Motor neuron (in vitro differentiated cells): ENCODE results near the gene PRKCG. TPM values are rescaled to one million over a fixed set of nuclear protein-coding genes. Genes with fewer than 3 reads are reported as not detected.

Source experiments
- ATAC-seq, 8 experiments: fragments of 200-7000 bp; cut with Tn5 transposase; replicated peaks in 6 of 8; 2 replicates each; pipeline ENCODE4 v1.8.0; 2021; ENCODE audit warnings: mild to moderate bottlenecking in 8 of 8, moderate library complexity in 8 of 8
- H3K27ac ChIP-seq, 2 donors: fragments of 250-450 bp; sonication (Bioruptor Pico); 2 replicates each; pipeline ENCODE4 v1.9.0; 2021; ENCODE audit warnings: antibody characterized with exemption in 2 of 2, mild to moderate bottlenecking in 2 of 2, moderate library complexity in 1 of 2
- H3K4me1 ChIP-seq, 2 donors: fragments of 250-450 bp; sonication (Bioruptor Pico); replicated peaks in 1 of 2; 2 replicates each; pipeline ENCODE4 v1.6.1; 2021; ENCODE audit warnings: antibody characterized with exemption in 2 of 2, mild to moderate bottlenecking in 2 of 2, moderate library complexity in 1 of 2
- H3K4me3 ChIP-seq, 5 donors: fragments of 250-450 bp; sonication (Bioruptor Pico); 2 replicates each; pipeline ENCODE4 v1.9.0; 2021; ENCODE audit warnings: antibody characterized with exemption in 5 of 5, mild to moderate bottlenecking in 5 of 5, moderate library complexity in 4 of 5
- WGBS, 10 experiments: fragments of 450-650 bp; shearing (Covaris generic); methylation state at CpG; one replicate each; pipeline ENCODE4 v1.0.0; 2022; 5-methylcytosine and 5-hydroxymethylcytosine counted together
- in situ Hi-C, 9 experiments: fragments of 400-800 bp; cut with MboI; loops; one replicate each; pipeline ENCODE4 v1.15.0; 2021; ENCODE audit warnings: low sequenced_read_pairs in 9 of 9, low pct_unique_long_range_greater_than_20kb in 2 of 9; ENCODE audit not compliant: unreplicated experiment in 9 of 9
- total RNA-seq, 8 experiments: library from RNA; unstranded; fragments of 300-600 nt; gene quantifications; 2 replicates each; pipeline versions ENCODE4 v1.2.3 to v1.2.4, GENCODE V29; 2022

Gene PRKCG
- total RNA-seq, 8 experiments from 2014 or later: 0.10 to 2.4 (median 0.91) TPM

DNA sequence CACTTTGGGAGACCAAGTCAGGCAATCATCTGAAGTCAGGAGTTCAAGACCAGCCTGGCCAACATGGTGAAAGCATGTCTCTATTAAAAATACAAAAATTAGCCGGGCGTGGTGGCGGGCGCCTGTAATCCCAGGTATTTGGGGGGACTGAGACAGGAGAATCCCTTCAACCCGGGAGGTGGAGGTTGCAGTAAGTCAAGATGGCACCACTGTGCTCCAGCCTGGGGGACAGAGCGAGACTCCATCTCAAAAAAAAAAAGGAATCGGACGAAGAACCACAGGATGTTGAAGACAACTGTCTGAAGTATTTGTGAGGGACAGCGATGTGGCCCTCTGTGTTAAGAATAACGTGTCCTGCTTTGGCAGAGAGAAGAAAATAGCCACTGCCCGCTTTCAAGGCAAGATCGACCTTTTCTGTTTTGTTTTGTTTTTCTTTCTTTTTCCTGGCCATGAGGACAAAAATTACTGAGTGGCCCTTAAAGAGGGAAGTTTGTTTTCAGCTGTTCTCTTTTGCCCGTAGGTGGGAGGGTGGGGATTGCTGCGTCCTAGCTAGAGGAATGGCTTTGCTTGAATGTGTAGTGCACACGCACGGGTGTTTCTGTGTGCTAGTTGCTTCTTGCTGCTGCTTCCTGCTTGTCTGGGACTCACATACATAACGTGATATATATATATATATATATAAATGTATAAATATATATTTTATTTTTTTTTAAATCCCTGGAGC, 6.2 kb upstream of the PRKCG start:
- Histone ChIP-seq H3K4me1 (peaks cover 6 to 8% of the 10 kb centered on the region in 2 donors), H3K4me3 (no peak overlapping the region), H3K27ac (no peak overlapping the region)
- WGBS, 10 experiments: 40 to 98% (median 90%) methylated on average over 1 to 15 of the region's 17 CpGs; no CpG with 5 or more reads in 1 of the 10 experiments
- in situ Hi-C loops: no loop called here
- ATAC-seq: no peak

DNA sequence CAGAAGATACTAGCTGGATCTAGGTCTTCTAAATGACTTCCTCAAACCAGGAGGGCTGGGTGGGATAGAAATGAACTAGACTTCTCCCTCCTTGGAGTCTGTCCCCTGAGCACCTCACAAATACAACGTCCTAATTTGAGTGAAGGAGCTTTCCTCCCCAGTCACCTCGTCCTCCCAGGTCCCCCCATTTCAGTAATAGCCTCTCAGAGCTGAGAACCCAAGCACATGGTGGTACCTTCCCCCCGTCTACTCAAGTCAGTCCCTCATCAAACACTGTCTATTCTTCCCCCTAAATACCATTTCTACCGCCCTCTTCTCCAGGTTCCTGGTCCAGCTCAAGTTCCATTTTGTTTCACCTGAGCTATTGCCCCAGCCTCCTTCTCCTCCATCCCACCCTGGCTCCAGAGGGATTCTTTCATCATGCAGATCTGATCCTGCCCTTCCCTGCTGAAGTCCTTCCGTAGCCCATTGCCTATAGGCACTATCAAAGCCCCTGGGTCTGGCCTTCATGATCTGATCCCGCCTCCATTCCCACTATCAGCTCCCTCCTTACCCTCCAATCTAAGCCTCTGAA, 5.3 kb upstream of the PRKCG start:
- in situ Hi-C loops: no loop called here
- no peak overlapping the region for H3K27ac ChIP-seq
- H3K4me3 ChIP-seq: no peak overlapping the region
- ATAC-seq: no peak
- 40 to 100% (median 90%) methylated on average over 1 to 4 of the region's 6 CpGs; no CpG with 5 or more reads in 3 of the 10 experiments for WGBS, 10 experiments
- H3K4me1 ChIP-seq: peaks cover 12 to 14% of the 10 kb centered on the region in 2 donors

DNA sequence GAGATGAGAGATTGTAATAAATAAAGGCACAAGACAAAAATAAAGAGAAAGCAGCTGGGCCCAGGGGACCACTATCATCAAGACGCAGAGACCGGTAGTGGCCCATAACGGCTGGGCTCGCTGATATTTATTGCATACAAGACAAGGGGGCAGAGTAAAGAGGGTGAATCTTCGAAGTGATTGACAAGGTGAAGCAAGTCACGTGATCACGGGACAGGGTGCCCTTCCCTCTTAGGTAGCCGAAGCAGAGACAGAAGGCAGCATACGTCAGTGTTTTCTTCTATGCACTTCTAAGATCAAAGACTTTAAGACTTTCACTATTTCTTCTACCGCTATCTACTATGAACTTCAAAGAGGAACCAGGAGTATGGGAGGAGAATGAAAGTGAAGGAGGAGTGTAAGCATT, 4.6 kb upstream of the PRKCG start:
- 16 to 72% (median 52%) methylated on average over 5 to 10 of the region's 10 CpGs; no CpG with 5 or more reads in 6 of the 10 experiments for whole genome bisulfite sequencing, 10 experiments
- peaks cover 12 to 16% of the 10 kb centered on the region in 2 donors for H3K4me1 ChIP-seq
- ATAC-seq: no peak
- H3K27ac ChIP-seq: no peak overlapping the region
- H3K4me3 ChIP-seq: no peak overlapping the region
- in situ Hi-C loops: no loop called here

DNA sequence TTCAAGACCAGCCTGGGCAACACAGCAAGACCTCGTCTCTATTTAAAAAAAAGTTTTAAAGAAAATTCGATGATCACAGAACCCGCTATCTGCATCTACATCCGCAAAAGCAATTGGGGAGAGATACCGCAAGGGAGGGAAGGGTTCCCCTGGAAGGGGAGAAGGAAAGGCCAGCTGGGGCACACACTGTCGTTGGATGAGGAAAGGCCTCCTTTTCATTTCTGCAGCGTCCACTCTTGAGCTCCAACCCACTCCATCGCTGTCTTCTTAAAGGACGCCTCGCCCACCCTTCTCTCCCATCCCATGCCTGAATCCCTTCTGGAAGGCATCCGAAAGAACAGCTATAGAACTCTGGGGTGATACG, 3.2 kb upstream of the PRKCG start:
- 0 to 66% (median 17%) methylated on average over 1 to 9 of the region's 12 CpGs; no CpG with 5 or more reads in 5 of the 10 experiments for WGBS, 10 experiments
- Histone ChIP-seq H3K4me3 (peak overlapping the region; percentile 43 to 50 (median 48)), H3K4me1 (peaks cover 13 to 26% of the 10 kb centered on the region in 2 donors), H3K27ac (peak overlapping the region in 1 of 2 donors; percentile 47)
- peak in 1 of 8 experiments; percentile 3 for ATAC-seq
- in situ Hi-C loops: no loop called here

DNA sequence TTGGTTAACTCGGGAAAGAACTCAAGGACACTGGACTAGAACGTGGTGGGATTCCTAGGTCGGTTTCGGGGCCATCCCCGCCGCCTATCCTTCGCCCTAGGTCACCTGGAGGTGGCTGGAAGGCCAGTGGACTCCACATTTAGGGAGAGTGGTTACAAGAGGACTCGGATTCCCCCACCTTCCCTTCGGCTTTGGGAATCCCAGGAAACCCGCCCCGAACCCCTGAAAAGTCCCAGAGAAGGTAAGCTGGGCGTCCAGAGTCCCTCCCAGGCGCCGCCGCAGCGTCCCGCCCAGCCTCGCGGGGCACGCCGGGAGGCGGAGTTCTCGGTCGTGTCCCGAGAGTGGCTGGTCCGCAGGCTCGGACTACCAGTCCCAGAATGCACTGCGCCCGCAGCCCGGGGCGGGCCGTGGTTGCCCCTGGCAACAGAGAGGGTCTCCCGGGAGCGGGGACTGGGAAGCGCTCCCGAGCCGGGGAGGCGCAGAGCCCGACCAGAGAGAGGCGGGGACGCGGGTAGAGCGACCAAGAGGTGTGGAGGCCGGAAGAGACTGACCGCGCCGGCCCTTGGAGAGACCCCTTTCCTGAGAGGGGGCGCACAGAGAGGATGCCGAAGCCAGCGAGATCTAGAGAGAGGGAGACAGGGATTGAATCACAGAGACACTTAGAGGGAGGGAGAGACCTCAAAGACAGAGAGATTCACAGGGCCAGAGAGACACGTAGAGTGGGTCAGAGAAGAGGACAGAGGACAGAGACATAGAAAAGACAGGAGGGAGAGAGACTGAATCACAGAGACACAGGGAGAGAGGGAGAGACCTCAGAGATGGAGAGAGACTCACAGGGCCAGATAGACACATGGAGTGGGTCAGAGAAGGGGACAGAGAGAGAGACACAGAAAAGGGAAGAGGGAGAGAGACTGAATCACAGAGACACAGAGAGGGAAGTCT, 2.6 kb upstream of the PRKCG start:
- Histone ChIP-seq H3K4me3 (peak overlapping the region; percentile 43 to 50 (median 48)), H3K4me1 (peaks cover 19 to 33% of the 10 kb centered on the region in 2 donors), H3K27ac (peak overlapping the region; percentile 69 to 82)
- in situ Hi-C loops: no loop called here
- peak; percentile 85 to 94 (median 90) for ATAC-seq
- 0 to 14% (median 1%) methylated on average over 1 to 14 of the region's 51 CpGs; no CpG with 5 or more reads in 2 of the 10 experiments for WGBS, 10 experiments

DNA sequence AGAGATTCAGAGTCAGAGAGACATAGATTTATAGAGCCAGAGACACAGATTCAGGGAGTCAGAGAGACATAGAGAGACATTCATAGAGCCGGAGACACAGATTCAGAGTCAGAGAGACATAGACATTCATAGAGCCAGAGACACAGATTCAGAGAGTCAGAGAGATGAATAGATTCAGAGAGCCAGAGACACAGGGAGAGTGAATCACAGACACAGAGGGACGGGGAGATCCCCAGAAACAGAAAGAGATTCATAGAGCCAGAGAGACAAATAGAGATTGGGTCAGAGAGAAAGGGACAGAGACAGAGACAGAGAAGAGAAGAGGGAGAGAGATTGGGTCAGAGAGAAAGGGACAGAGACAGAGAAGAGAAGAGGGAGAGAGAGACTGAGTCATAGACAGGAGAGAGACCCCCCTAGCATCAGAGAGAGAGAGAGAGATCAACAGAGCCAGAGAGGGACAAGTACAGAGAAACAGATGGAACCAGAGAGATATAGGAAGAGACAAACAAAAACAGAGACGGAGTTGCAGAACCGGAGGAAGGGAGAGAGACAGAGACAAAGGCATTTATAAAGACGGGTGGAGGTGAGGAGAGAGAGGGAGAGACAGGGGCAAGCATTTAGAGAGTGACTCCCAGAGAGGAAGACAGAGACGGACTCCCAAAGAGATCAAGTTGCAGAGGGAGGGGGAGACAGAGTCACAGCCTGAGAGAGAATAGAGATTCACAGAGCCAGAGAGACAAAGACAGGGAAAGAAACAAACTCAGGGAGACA, 1.1 kb upstream of the PRKCG start:
- H3K27ac ChIP-seq: peak overlapping the region in 1 of 2 donors; percentile 26

DNA sequence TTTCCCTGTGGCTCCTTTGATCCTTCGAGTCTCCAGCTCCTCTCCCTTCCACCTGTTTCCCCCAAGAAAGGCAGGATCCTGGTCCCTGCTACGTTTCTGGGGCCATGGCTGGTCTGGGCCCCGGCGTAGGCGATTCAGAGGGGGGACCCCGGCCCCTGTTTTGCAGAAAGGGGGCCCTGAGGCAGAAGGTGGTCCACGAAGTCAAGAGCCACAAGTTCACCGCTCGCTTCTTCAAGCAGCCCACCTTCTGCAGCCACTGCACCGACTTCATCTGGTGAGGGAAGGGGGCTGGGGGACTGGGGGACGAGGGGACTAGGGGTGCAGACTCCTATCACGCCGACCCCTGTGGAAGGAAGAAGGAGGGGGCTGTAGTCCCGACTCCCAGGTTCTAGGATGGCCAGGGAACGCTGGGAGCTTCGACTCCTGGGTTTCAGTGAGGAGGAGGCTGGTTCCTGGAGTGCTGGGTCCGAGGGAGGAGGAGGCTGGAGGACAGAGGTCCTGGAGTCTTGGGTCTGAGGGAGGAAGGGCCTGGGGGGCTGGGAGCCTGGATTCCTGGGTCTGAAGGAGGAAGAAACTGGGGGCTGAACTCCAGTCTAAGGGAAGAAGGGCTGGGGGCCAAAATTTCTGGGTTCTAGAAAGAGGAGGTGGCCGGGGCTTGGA, 524 bp downstream of the PRKCG start:
- in situ Hi-C loops: no loop called here
- H3K27ac ChIP-seq: peak overlapping the region in 1 of 2 donors; percentile 37

More for the DNA sequence above, 1.1 kb upstream of the PRKCG start:
- Histone ChIP-seq H3K4me3 (peak overlapping the region in 3 of 5 donors; percentile 36 to 40 (median 40)), H3K4me1 (peaks cover 24 to 33% of the 10 kb centered on the region in 2 donors)
- WGBS, 10 experiments: 2 to 42% (median 17%) methylated on average over 2 to 6 of the region's 6 CpGs
- ATAC-seq: no peak
- in situ Hi-C loops: no loop called here

DNA sequence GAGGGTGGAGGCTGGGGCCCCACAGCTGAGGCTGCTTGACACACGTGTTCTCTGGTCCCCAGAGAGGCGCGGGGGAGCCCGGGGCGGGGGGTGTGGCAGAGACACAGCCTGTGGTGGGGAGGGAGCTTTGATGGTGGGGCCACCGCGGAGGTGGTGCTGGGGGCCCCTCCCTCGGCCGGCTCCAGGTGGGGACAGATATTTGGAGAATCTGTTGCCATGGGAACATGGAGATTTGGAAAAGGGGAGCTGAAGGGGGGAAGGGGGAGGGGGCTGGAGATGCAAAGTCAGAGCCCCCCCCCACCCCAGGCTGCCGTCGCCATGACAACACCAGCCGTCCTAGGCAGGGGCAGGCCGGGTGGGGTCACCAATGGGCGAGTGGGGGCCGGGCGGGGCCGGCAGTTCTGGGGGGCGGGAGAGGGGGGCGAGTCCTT, 1.2 kb downstream of the PRKCG start:
- Histone ChIP-seq H3K4me1 (peaks cover 24 to 28% of the 10 kb centered on the region in 2 donors), H3K4me3 (peak overlapping the region; percentile 25 to 40 (median 36)), H3K27ac (no peak overlapping the region)
- 0% methylated on average over 1 of the region's 19 CpGs; no CpG with 5 or more reads in 9 of the 10 experiments for WGBS, 10 experiments
- in situ Hi-C loops: no loop called here
- peak in 3 of 8 experiments; percentile 3 to 21 (median 16) for ATAC-seq

More for the DNA sequence above, 524 bp downstream of the PRKCG start:
- no peak for ATAC-seq
- Histone ChIP-seq H3K4me1 (peaks cover 24 to 28% of the 10 kb centered on the region in 2 donors), H3K4me3 (peak overlapping the region; percentile 25 to 40 (median 36))
- WGBS, 10 experiments: 0% methylated on average over 1 of the region's 18 CpGs; no CpG with 5 or more reads in 9 of the 10 experiments

DNA sequence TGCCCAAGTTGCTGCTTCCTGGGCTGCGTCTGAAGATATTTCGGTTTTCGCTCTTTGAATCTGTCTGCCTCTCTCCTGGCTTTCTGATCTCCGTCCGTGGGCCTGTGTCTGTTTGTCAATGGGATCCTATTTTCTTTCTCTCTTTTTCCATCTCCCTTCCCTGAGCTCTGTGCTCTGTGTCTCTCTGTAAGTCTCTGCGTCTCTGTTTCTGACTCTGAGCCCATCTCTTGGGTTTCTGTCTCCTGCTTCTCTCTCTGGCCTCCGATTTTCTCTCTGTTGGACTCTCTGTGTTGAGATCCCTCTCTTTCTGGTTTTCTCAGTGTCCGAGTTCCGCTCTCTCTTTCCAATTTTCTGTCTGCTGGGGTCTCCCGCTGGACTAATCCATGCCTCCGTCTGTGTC, 1.7 kb downstream of the PRKCG start:
- peaks cover 23 to 28% of the 10 kb centered on the region in 2 donors for H3K4me1 ChIP-seq
- H3K4me3 ChIP-seq: peak overlapping the region; percentile 7 to 40 (median 25)
- peak overlapping the region in 1 of 2 donors; percentile 25 for H3K27ac ChIP-seq
- WGBS, 10 experiments: 0 to 42% (median 12%) methylated on average over 2 to 10 of the region's 11 CpGs; no CpG with 5 or more reads in 2 of the 10 experiments
- in situ Hi-C loops: no loop called here
- ATAC-seq: no peak

DNA sequence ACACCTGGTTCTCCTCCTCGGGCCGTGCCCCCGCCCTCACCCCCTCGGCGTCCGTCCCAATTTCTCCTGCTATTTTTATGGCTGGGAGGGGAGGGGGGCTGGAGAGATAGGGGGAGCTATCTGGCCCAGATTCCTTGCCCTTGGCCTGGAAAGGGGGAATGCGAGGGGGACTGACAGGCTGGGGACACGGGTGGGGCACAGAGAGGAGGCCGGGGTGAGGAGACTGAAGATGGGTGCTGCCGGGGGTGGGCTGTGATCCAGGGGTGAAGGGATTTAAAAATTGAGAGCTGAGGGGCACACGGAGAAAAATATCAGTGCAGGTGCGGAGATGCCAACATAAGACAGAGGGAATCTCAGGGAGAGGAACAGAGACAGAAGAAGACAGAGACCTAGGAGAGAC, 2.3 kb downstream of the PRKCG start:
- 0 to 100% (median 100%) methylated on average over 1 to 2 of the region's 12 CpGs; no CpG with 5 or more reads in 3 of the 10 experiments for WGBS, 10 experiments
- no peak for ATAC-seq
- Histone ChIP-seq H3K4me1 (peaks cover 20 to 28% of the 10 kb centered on the region in 2 donors), H3K4me3 (peak overlapping the region in 2 of 5 donors; percentile 36 to 40), H3K27ac (peak overlapping the region in 1 of 2 donors; percentile 25)
- in situ Hi-C loops: no loop called here

DNA sequence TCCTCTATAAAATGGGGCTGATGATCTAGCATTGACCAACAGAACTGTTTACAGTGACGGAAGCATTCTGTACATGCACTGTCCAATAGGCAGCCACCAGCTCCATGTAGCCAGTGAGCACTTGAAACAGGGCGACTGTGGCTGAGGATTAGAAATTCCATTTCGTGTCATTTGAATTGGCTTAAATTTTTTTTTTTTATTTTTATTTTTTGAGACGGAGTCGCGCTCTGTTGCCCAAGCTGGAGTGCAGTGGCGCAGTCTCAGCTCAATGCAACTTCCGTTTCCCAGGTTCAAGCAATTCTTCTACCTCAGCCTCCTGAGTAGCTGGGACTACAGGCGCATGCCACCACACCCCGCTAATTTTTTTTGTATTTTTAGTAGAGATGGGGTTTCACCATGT, 3.0 kb downstream of the PRKCG start:
- Histone ChIP-seq H3K27ac (no peak overlapping the region), H3K4me3 (no peak overlapping the region), H3K4me1 (peaks cover 18 to 25% of the 10 kb centered on the region in 2 donors)
- in situ Hi-C loops: no loop called here
- ATAC-seq: no peak
- WGBS, 10 experiments: 52 to 100% (median 87%) methylated on average over 2 to 8 of the region's 10 CpGs; no CpG with 5 or more reads in 1 of the 10 experiments
